HG03460 (cell line): ENCODE measurements around the gene ITGA6.

Experiments
- ATAC-seq: cut with Tn5 transposase; IDR thresholded peaks from one replicate; pipeline ENCODE4 v1.9.1; 2021; ENCODE audit not compliant: unreplicated experiment

The ITGA6 gene

GRCh38 chr2:172439911-172440310 is 12.5 kb downstream of the ITGA6 start:
- ATAC-seq, result no peak

GRCh38 chr2:172440795-172441194 is 13.4 kb downstream of the ITGA6 start:
- ATAC-seq, result no peak

GRCh38 chr2:172442072-172442895 is 14.9 kb downstream of the ITGA6 start:
- ATAC-seq, result no peak

- ATAC-seq, result no peak
Measured at GRCh38 chr2:172445851-172446250, 18.5 kb downstream of the ITGA6 start.

- ATAC-seq, result no peak
Measured at GRCh38 chr2:172446474-172447063, 19.2 kb downstream of the ITGA6 start.

- ATAC-seq, result no peak
Measured at GRCh38 chr2:172447811-172448493, 20.6 kb downstream of the ITGA6 start.

GRCh38 chr2:172448544-172449267 is 21.3 kb downstream of the ITGA6 start:
- ATAC-seq, result no peak

GRCh38 chr2:172449911-172450550 is 22.6 kb downstream of the ITGA6 start:
- ATAC-seq, result no peak

- ATAC-seq, result no peak
Measured at GRCh38 chr2:172451923-172452322, 24.5 kb downstream of the ITGA6 start.

GRCh38 chr2:172452845-172453244 is 25.5 kb downstream of the ITGA6 start:
- no peak for ATAC-seq

- ATAC-seq, result no peak
Measured at GRCh38 chr2:172454404-172455120, 27.2 kb downstream of the ITGA6 start.

- ATAC-seq, result no peak
Measured at GRCh38 chr2:172455121-172455515, 27.7 kb downstream of the ITGA6 start.

- ATAC-seq, result no peak
Measured at GRCh38 chr2:172456002-172456401, 28.6 kb downstream of the ITGA6 start.

- ATAC-seq, result no peak
Measured at GRCh38 chr2:172457536-172457935, 30.1 kb downstream of the ITGA6 start.

GRCh38 chr2:172458561-172459124 is 31.3 kb downstream of the ITGA6 start:
- no peak for ATAC-seq

GRCh38 chr2:172460780-172461201 is 33.4 kb downstream of the ITGA6 start:
- ATAC-seq, result no peak

- ATAC-seq, result no peak
Measured at GRCh38 chr2:172461591-172462372, 34.4 kb downstream of the ITGA6 start.

GRCh38 chr2:172462373-172462848 is 35.0 kb downstream of the ITGA6 start:
- ATAC-seq, result no peak

GRCh38 chr2:172462849-172463381 is 35.5 kb downstream of the ITGA6 start:
- ATAC-seq, result no peak
